IMR-90 (cell line): Measurements from ENCODE around the gene GNAS-AS1. TPM values are rescaled to one million over a fixed set of nuclear protein-coding genes. Genes with fewer than 3 reads are reported as not detected.

Source experiments
- ATAC-seq: fragments of 200-7000 bp; cut with Tn5 transposase; 2 replicates; pipeline ENCODE4 v1.9.1; 2020; ENCODE audit warnings: low read depth, mild to moderate bottlenecking, moderate library complexity
- BruUV-seq: library from RNA; stranded (reverse); fragments of 400-500 nt; replicated peaks from 2 replicates; lab custom pipeline; 2021; lab: Mats Ljungman, UMichigan
- CTCF ChIA-PET: fragments of 300-600 bp; formaldehyde crosslinking; extraction: SDS; loops from one replicate; lab custom pipeline; 2021; ENCODE audit warnings: antibody characterized with exemption; lab: Yijun Ruan, JAX
- POLR2A ChIA-PET: fragments of 300-600 bp; sonication (Branson Sonifier 250); formaldehyde crosslinking; loops from one replicate; lab custom pipeline; 2022; ENCODE audit warnings: antibody characterized with exemption; ENCODE audit not compliant: unreplicated experiment; lab: Charles Lee
- DNase-seq: peaks from one replicate; pipeline ENCODE4 v3.0.0; 2013
- H2AFZ ChIP-seq: replicated peaks from 2 replicates; pipeline ENCODE3; 2013; ENCODE audit warnings: low read length, mild to moderate bottlenecking; ENCODE audit not compliant: poor library complexity
- H2AK5ac ChIP-seq: 2 replicates; pipeline ENCODE4 v1.6.1; 2013; ENCODE audit warnings: low read depth, low read length, inconsistent platforms
- H2AK9ac ChIP-seq: replicated peaks from 2 replicates; pipeline ENCODE3; 2013; ENCODE audit warnings: mild to moderate bottlenecking, low read depth, low read length, moderate library complexity; ENCODE audit not compliant: poor library complexity
- H2BK120ac ChIP-seq: 2 replicates; pipeline ENCODE4 v1.6.1; 2013; ENCODE audit warnings: low read depth, low read length, inconsistent platforms
- H2BK15ac ChIP-seq: 3 replicates; pipeline ENCODE4 v1.6.1; 2013; ENCODE audit warnings: low read depth, low read length, inconsistent platforms
- H2BK20ac ChIP-seq: 2 replicates; pipeline ENCODE4 v1.6.1; 2013; ENCODE audit warnings: low read depth, mild to moderate bottlenecking, inconsistent platforms, low read length, moderate library complexity
- H2BK5ac ChIP-seq: 2 replicates; pipeline ENCODE4 v1.6.1; 2013; ENCODE audit warnings: mild to moderate bottlenecking, low read depth, low read length, inconsistent platforms; ENCODE audit not compliant: poor library complexity, severe bottlenecking
- H3K14ac ChIP-seq: replicated peaks from 2 replicates; pipeline ENCODE4 v1.6.1; 2013; ENCODE audit warnings: low read depth, low read length, inconsistent platforms
- H3K18ac ChIP-seq: 2 replicates; pipeline ENCODE4 v1.6.1; 2013; ENCODE audit warnings: low read depth, low read length, control low read depth
- H3K23ac ChIP-seq: 2 replicates; pipeline ENCODE4 v1.6.1; 2013; ENCODE audit warnings: low read depth, low read length, inconsistent platforms
- H3K27ac ChIP-seq: 2 replicates; pipeline ENCODE4 v1.5.1; 2013; ENCODE audit warnings: mild to moderate bottlenecking, control low read depth, low read length; ENCODE audit not compliant: insufficient read depth
- H3K27me3 ChIP-seq: 2 replicates; pipeline ENCODE4 v1.6.1; 2013; ENCODE audit warnings: low read length; ENCODE audit not compliant: control insufficient read depth, insufficient read depth
- H3K36me3 ChIP-seq: 2 replicates; pipeline ENCODE4 v1.6.1; 2013; ENCODE audit warnings: low read length, mixed read lengths; ENCODE audit not compliant: control insufficient read depth, insufficient read depth
- H3K4ac ChIP-seq: 2 replicates; pipeline ENCODE4 v1.6.1; 2013; ENCODE audit warnings: low read depth, low read length, inconsistent platforms
- H3K4me1 ChIP-seq: 2 replicates; pipeline ENCODE4 v1.6.1; 2013; ENCODE audit warnings: low read length, mixed read lengths; ENCODE audit not compliant: control insufficient read depth, insufficient read depth
- H3K4me2 ChIP-seq: 2 replicates; pipeline ENCODE4 v1.6.1; 2013; ENCODE audit warnings: low read depth, mild to moderate bottlenecking, control low read depth, low read length, moderate library complexity
- H3K4me3 ChIP-seq: 2 replicates; pipeline ENCODE4 v1.5.1; 2013; ENCODE audit warnings: low read depth, mild to moderate bottlenecking, control low read depth, low read length, moderate library complexity; ENCODE audit not compliant: insufficient read depth
- H3K56ac ChIP-seq: 2 replicates; pipeline ENCODE4 v1.6.1; 2013; ENCODE audit warnings: low read length, inconsistent platforms; ENCODE audit not compliant: insufficient read depth; ENCODE audit errors: extremely low read depth
- H3K79me1 ChIP-seq, 2 experiments: 2 replicates each; pipeline ENCODE4 v1.6.1; 2013; ENCODE audit warnings: low read length in 2 of 2, inconsistent platforms in 1 of 2, low read depth in 1 of 2
- H3K9ac ChIP-seq: 2 replicates; pipeline ENCODE4 v1.6.1; 2013; ENCODE audit warnings: low read depth, low read length, control low read depth
- H3K9me1 ChIP-seq: 2 replicates; pipeline ENCODE4 v1.6.1; 2013; ENCODE audit warnings: low read length, inconsistent platforms; ENCODE audit not compliant: insufficient read depth
- H3K9me3 ChIP-seq: 2 replicates; pipeline ENCODE4 v1.6.1; 2013; ENCODE audit warnings: low read length; ENCODE audit not compliant: control insufficient read depth, insufficient read depth
- H4K20me1 ChIP-seq: 2 replicates; pipeline ENCODE4 v1.6.1; 2013; ENCODE audit warnings: low read length, inconsistent platforms; ENCODE audit not compliant: insufficient read depth
- H4K5ac ChIP-seq: 2 replicates; pipeline ENCODE4 v1.6.1; 2013; ENCODE audit warnings: mild to moderate bottlenecking, low read depth, low read length, control low read depth
- H4K8ac ChIP-seq, 2 experiments: 2 replicates each; pipeline ENCODE4 v1.6.1; 2013; ENCODE audit warnings: low read depth in 2 of 2, low read length in 2 of 2, control low read depth in 1 of 2, inconsistent platforms in 1 of 2
- H4K91ac ChIP-seq: 2 replicates; pipeline ENCODE4 v1.6.1; 2013; ENCODE audit warnings: low read depth, low read length, inconsistent platforms; ENCODE audit not compliant: insufficient read depth
- CTCF ChIP-seq: conservative IDR thresholded peaks from 2 replicates; pipeline ENCODE4 v1.5.1; 2012; ENCODE audit warnings: mild to moderate bottlenecking, low read depth, low read length, improper control_type of control experiment
- ELK1 ChIP-seq: fragments of 150-350 bp; IDR thresholded peaks from 2 replicates; pipeline ENCODE4 v1.6.1; 2016; ENCODE audit warnings: low read depth, mild to moderate bottlenecking, low read length, moderate library complexity, borderline replicate concordance
- FOS ChIP-seq: fragments of 150-350 bp; IDR thresholded peaks from 2 replicates; pipeline ENCODE4 v1.6.1; 2016; ENCODE audit warnings: low read depth, low read length
- NFE2L2 ChIP-seq: fragments of 150-350 bp; IDR thresholded peaks from 2 replicates; pipeline ENCODE4 v1.6.1; 2016; ENCODE audit warnings: low read depth, mild to moderate bottlenecking, low read length
- POLR2A ChIP-seq: IDR thresholded peaks from 2 replicates; pipeline ENCODE4 v1.6.1; 2012; ENCODE audit warnings: mild to moderate bottlenecking, low read depth, low read length
- RAD21 ChIP-seq: IDR thresholded peaks from 2 replicates; pipeline ENCODE4 v1.6.1; 2012; ENCODE audit warnings: low read length, improper control_type of control experiment
- RFX5 ChIP-seq: IDR thresholded peaks from 2 replicates; pipeline ENCODE4 v1.8.0; 2012; ENCODE audit warnings: low read depth, mild to moderate bottlenecking, low read length, moderate library complexity
- WGBS, 2 experiments: methylation state at CpG; one replicate each; pipeline versions ENCODE4 v1.1.5 to v1.1.7; 2013; ENCODE audit warnings: missing lambda C conversion rate in 2 of 2; ENCODE audit not compliant: insufficient read length in 1 of 2; ENCODE audit errors: extremely low coverage in 2 of 2; 5-methylcytosine and 5-hydroxymethylcytosine counted together
- dilution Hi-C: fragments of 300-500 bp; cut with HindIII; formaldehyde crosslinking; loops from one replicate; pipeline ENCODE4 v1.14.3; 2018; ENCODE audit warnings: low sequenced_read_pairs; ENCODE audit not compliant: unreplicated experiment
- in situ Hi-C: fragments of 300-500 bp; cut with MboI; formaldehyde crosslinking; loops from 3 replicates; pipeline ENCODE4 v1.14.3; 2019; ENCODE audit warnings: low sequenced_read_pairs, inconsistent platforms, mixed read lengths
- intact Hi-C: fragments of 100-400 bp; cut with micrococcal nuclease; formaldehyde crosslinking; loops from 2 replicates; pipeline ENCODE4 v1.10.0; 2022
- polyA plus RNA-seq, 3 experiments: library from polyadenylated mRNA; depleted of rRNA; stranded (reverse); fragments of >200 nt; gene quantifications; 2 replicates each; pipeline ENCODE4 v1.2.3, GENCODE V29; 2012; ENCODE audit warnings: low replicate concordance in 1 of 3
- total RNA-seq: library from RNA; depleted of rRNA; stranded (reverse); fragments of >200 nt; gene quantifications from 2 replicates; pipeline ENCODE4 v1.2.3, GENCODE V29; 2012

Gene GNAS-AS1
- total and polyA plus RNA-seq, 2 of the 4 experiments (the other 2 are of a cell fraction): 0.54 to 0.60 TPM

- Histone ChIP-seq H4K5ac (no peak overlapping the region), H3K27me3 (peaks cover 47% of the 10 kb centered on the region), H3K4me1 (peaks cover 2% of the 10 kb centered on the region; the same call in 1 of the 2 replicates), H2BK15ac (no peak overlapping the region), H2BK20ac (no peak overlapping the region), H2BK5ac (no peak overlapping the region), H3K23ac (no peak overlapping the region), H3K79me1 (peaks cover 0 to 17% of the 10 kb centered on the region in 2 experiments; a peak in 3 of 4 replicates), H3K4me2 (no peak overlapping the region), H3K14ac (no peak overlapping the region), H2BK120ac (no peak overlapping the region), H2AFZ (no peak overlapping the region), H3K4me3 (no peak overlapping the region), H4K91ac (no peak overlapping the region), H4K20me1 (no peaks in the 10 kb centered on the region; the same call in 1 of the 2 replicates), H3K9me1 (0 out of 2 replicates have a peak, but pooled peaks cover 2% of the 10 kb centered on the region), H3K9ac (no peak overlapping the region), H2AK9ac (no peak overlapping the region), H3K27ac (no peak overlapping the region), H3K36me3 (no peaks in the 10 kb centered on the region), H2AK5ac (no peak overlapping the region), H3K4ac (no peak overlapping the region), H3K56ac (no peak overlapping the region), H3K18ac (no peak overlapping the region), H3K9me3 (no peaks in the 10 kb centered on the region), H4K8ac (no peak overlapping the region)
- TF ChIP-seq FOS (no peak), ELK1 (no peak), CTCF (no peak), POLR2A (no peak), NFE2L2 (no peak), RFX5 (no peak), RAD21 (no peak)
- intact Hi-C loops: loop anchor here (2.0 to 5.0 kb wide), 2 partner anchors 161 to 617 kb away; partner anchors contain the start of gene NPEPL1
- dilution Hi-C loops: no loop called here
- CTCF ChIA-PET: no interaction called here
- WGBS, 2 experiments: 83% methylated on average over 4 of the region's 6 CpGs; no CpG with 5 or more reads in 1 of the 2 experiments
- DNase-seq: no peak
- ATAC-seq: no peak
- in situ Hi-C loops: loop anchor here (10.0 kb wide), 2 partner anchors 379 to 629 kb away; partner anchors contain the start of gene ANKRD60
- POLR2A ChIA-PET: no interaction called here
- BruUV-seq: no TSS peak
These were observed 2.8 kb upstream of the GNAS-AS1 start for GRCh38 chr20:58853466-58853865.
